Left lung (tissue), 10 donors: ENCODE measurements around the gene OPCML. TPM values are rescaled to one million over a fixed set of nuclear protein-coding genes. Genes with fewer than 3 reads are reported as not detected.

Experiments
- ATAC-seq: fragments of 200-7000 bp; cut with Tn5 transposase; one replicate; pipeline ENCODE4 v1.9.1; 2020; ENCODE audit warnings: moderate library complexity
- DNase-seq, 4 donors: peaks; one replicate each; pipeline ENCODE4 v3.0.0-alpha.2; 2013 to 2020
- H3K27ac ChIP-seq, 2 donors: fragments of 200-600 bp; sonication (generic) in 1 of 2; one replicate each; pipeline versions ENCODE4 v1.5.0 to v1.8.0; 2020 to 2021
- H3K27me3 ChIP-seq, 2 donors: fragments of 200-600 bp; sonication (generic) in 1 of 2; one replicate each; pipeline versions ENCODE4 v1.5.0 to v1.8.0; 2020 to 2021
- H3K36me3 ChIP-seq, 2 donors: fragments of 200-600 bp; sonication (generic) in 1 of 2; one replicate each; pipeline versions ENCODE4 v1.5.0 to v1.8.0; 2020 to 2021
- H3K4me1 ChIP-seq, 2 donors: fragments of 200-600 bp; one replicate each; pipeline ENCODE4 v1.8.0; 2021
- H3K4me3 ChIP-seq, 2 donors: fragments of 200-600 bp; sonication (generic) in 1 of 2; one replicate each; pipeline versions ENCODE4 v1.5.0 to v1.8.0; 2020 to 2021; ENCODE audit warnings: mild to moderate bottlenecking in 1 of 2
- H3K9me3 ChIP-seq, 2 donors: fragments of 200-600 bp; sonication (generic) in 1 of 2; one replicate each; pipeline versions ENCODE4 v1.5.0 to v1.8.0; 2020 to 2021
- CTCF ChIP-seq, 2 donors: fragments of 200-600 bp; sonication (generic) in 1 of 2; IDR thresholded peaks; one replicate each; pipeline versions ENCODE4 v1.5.0 to v1.8.0; 2021; ENCODE audit warnings: antibody characterized with exemption in 2 of 2
- intact Hi-C, 2 donors: fragments of 100-400 bp; cut with DNase I; formaldehyde crosslinking; loops; one replicate each; pipeline versions ENCODE4 v1.11.2 to v1.14.2; 2022
- polyA plus RNA-seq, 6 donors: library from polyadenylated mRNA; unstranded; fragments of 120-200 nt; gene quantifications; one replicate each; pipeline ENCODE4 v1.2.1, GENCODE V29; 2013; ENCODE audit not compliant: insufficient read length in 6 of 6
- total RNA-seq, 2 donors: library from RNA; stranded (reverse); fragmentation: NEBNext Ultra II Directional; extraction: Animal tissue kit (Norgen Biotek cat#: 25700); gene quantifications; one replicate each; pipeline ENCODE4 v1.2.1, GENCODE V29; 2021
- donor health status: DM: no; HTN: yes; CAD: no.
- donor health status: DM: no; HTN: no; CAD: no.

Gene OPCML
- total and polyA plus RNA-seq, 8 donors = 0.98 to 5.3 (median 1.9) TPM; not detected in 2

GRCh38 chr11:133249530-133249929, 282.8 kb downstream of the OPCML start:
- no peak overlapping the region for H3K4me3 ChIP-seq
- no peak for DNase-seq
- ATAC-seq = no peak
- intact Hi-C loops = no loop called here
- no peaks in the 10 kb centered on the region for H3K27me3 ChIP-seq
- H3K27ac ChIP-seq = no peak overlapping the region
- H3K9me3 ChIP-seq = no peaks in the 10 kb centered on the region
- no peaks in the 10 kb centered on the region for H3K4me1 ChIP-seq
- TF ChIP-seq CTCF (IDR thresholded peaks at IDR 0.05) = no peak
- H3K36me3 ChIP-seq = no peaks in the 10 kb centered on the region

GRCh38 chr11:133249065-133249464, 283.2 kb downstream of the OPCML start:
- no peaks in the 10 kb centered on the region for H3K36me3 ChIP-seq
- H3K27me3 ChIP-seq = no peaks in the 10 kb centered on the region
- ATAC-seq (no peak), DNase-seq (no peak)
- no peak for TF ChIP-seq CTCF (IDR thresholded peaks at IDR 0.05)
- intact Hi-C loops = no loop called here
- H3K4me3 ChIP-seq = no peak overlapping the region
- no peak overlapping the region for H3K27ac ChIP-seq
- no peaks in the 10 kb centered on the region for H3K9me3 ChIP-seq
- no peaks in the 10 kb centered on the region for H3K4me1 ChIP-seq

DNA sequence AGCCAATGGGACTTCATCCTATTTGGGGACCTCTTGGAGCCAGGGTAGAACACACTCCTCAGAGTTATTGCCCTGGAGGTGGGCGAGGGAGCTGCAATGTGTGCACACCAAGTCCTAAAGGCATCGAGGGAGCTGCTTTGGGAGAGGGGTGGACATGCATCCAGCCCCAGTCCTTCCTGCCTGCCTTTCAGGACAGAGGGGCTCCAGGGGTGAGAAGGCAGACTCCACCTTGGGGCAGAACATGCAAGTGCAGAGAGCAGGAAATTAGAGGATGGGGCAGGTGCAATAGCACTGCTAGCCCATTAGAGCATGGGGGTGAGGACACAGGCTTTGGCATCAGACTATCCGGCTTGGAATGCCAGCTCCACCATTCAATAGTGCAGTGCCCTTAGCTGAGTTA, 288.5 kb downstream of the OPCML start:
- H3K27ac ChIP-seq = no peak overlapping the region
- H3K36me3 ChIP-seq = no peaks in the 10 kb centered on the region
- DNase-seq (no peak), ATAC-seq (no peak)
- no peaks in the 10 kb centered on the region for H3K9me3 ChIP-seq
- intact Hi-C loops = no loop called here
- TF ChIP-seq CTCF (IDR thresholded peaks at IDR 0.05) = no peak
- H3K27me3 ChIP-seq = no peaks in the 10 kb centered on the region
- H3K4me1 ChIP-seq = no peaks in the 10 kb centered on the region
- H3K4me3 ChIP-seq = no peak overlapping the region

GRCh38 chr11:133240908-133241655, 291.2 kb downstream of the OPCML start:
- no peak overlapping the region for H3K27ac ChIP-seq
- no peak for DNase-seq
- H3K27me3 ChIP-seq = no peaks in the 10 kb centered on the region
- H3K9me3 ChIP-seq = no peaks in the 10 kb centered on the region
- no peaks in the 10 kb centered on the region for H3K4me1 ChIP-seq
- intact Hi-C loops = no loop called here
- H3K4me3 ChIP-seq = no peak overlapping the region
- no peak for ATAC-seq
- TF ChIP-seq CTCF (IDR thresholded peaks at IDR 0.05) = no peak
- no peaks in the 10 kb centered on the region for H3K36me3 ChIP-seq

- Histone ChIP-seq H3K27ac (no peak overlapping the region), H3K36me3 (no peaks in the 10 kb centered on the region), H3K4me3 (no peak overlapping the region), H3K4me1 (no peaks in the 10 kb centered on the region), H3K27me3 (peaks cover 0 to 4% of the 10 kb centered on the region in 2 donors), H3K9me3 (no peaks in the 10 kb centered on the region)
- no peak for ATAC-seq
- no peak for DNase-seq
- intact Hi-C loops = no loop called here
- no peak for TF ChIP-seq CTCF (IDR thresholded peaks at IDR 0.05)
Observed at GRCh38 chr11:133239575-133239974, 292.7 kb downstream of the OPCML start.
